H7 (cell line): ENCODE measurements around the gene PTCHD4. TPM values are rescaled to one million over a fixed set of nuclear protein-coding genes. Genes with fewer than 3 reads are reported as not detected.
"Not testable (repeated sequence)": the region's sequence is repeated elsewhere in the genome, so short reads cannot be mapped to it uniquely, and the experiment has no call there.

Experiments
- DNase-seq: peaks from one replicate; pipeline ENCODE4 v3.0.0; 2012
- H3K27me3 ChIP-seq: 2 replicates; pipeline ENCODE4 v1.6.0; 2011; ENCODE audit warnings: mild to moderate bottlenecking, low read length; ENCODE audit not compliant: control insufficient read depth, insufficient read depth
- H3K36me3 ChIP-seq: replicated peaks from 2 replicates; pipeline ENCODE4 v1.5.1; 2011; ENCODE audit warnings: low read length; ENCODE audit not compliant: control insufficient read depth, insufficient read depth
- H3K4me3 ChIP-seq: 2 replicates; pipeline ENCODE4 v1.5.1; 2011; ENCODE audit warnings: low read depth, mild to moderate bottlenecking, control low read depth, low read length, moderate library complexity; ENCODE audit not compliant: insufficient read depth
- total RNA-seq: library from RNA; depleted of rRNA; stranded (reverse); fragments of >200 nt; shearing (Covaris generic); gene quantifications from 2 replicates; pipeline ENCODE4 v1.2.3, GENCODE V29; 2014; rRNA removed

The PTCHD4 gene
- 0.11 and 0.17 TPM in 2 replicates for total RNA-seq

- DNase-seq = peak; percentile 12
- no peaks in the 10 kb centered on the region for H3K27me3 ChIP-seq
- H3K4me3 ChIP-seq = peak within 1 kb of the TSS; percentile 26; the same call in 1 of the 2 replicates
- no peaks in the 10 kb centered on the region for H3K36me3 ChIP-seq
Observed at GRCh38 chr6:48111143-48111506, at the start of gene PTCHD4. PTCHD4 (minus strand) TSS chr6:48111197; CDS start chr6:48068957, 42,240 bp downstream.

- no peak overlapping the region for H3K4me3 ChIP-seq
- no peaks in the 10 kb centered on the region for H3K27me3 ChIP-seq
- H3K36me3 ChIP-seq = no peaks in the 10 kb centered on the region
- no peak for DNase-seq
Observed at GRCh38 chr6:48151142-48151541, 40.1 kb upstream of the PTCHD4 start.

- no peaks in the 10 kb centered on the region for H3K27me3 ChIP-seq
- DNase-seq = no peak
- H3K4me3 ChIP-seq = no peak overlapping the region
- no peaks in the 10 kb centered on the region for H3K36me3 ChIP-seq
Observed at GRCh38 chr6:48150701-48151100, 39.7 kb upstream of the PTCHD4 start.

GRCh38 chr6:48147051-48147450, 36.1 kb upstream of the PTCHD4 start:
- Histone ChIP-seq H3K4me3 (no peak overlapping the region), H3K27me3 (no peaks in the 10 kb centered on the region), H3K36me3 (no peaks in the 10 kb centered on the region)
- no peak for DNase-seq

- DNase-seq = no peak
- Histone ChIP-seq H3K27me3 (no peaks in the 10 kb centered on the region), H3K36me3 (no peaks in the 10 kb centered on the region), H3K4me3 (no peak overlapping the region)
Observed at GRCh38 chr6:48144021-48144420, 33.0 kb upstream of the PTCHD4 start.

- Histone ChIP-seq H3K4me3 (no peak overlapping the region), H3K36me3 (no peaks in the 10 kb centered on the region), H3K27me3 (no peaks in the 10 kb centered on the region)
- DNase-seq = no peak
Observed at GRCh38 chr6:48141975-48142374, 31.0 kb upstream of the PTCHD4 start.

- Histone ChIP-seq H3K36me3 (no peaks in the 10 kb centered on the region), H3K4me3 (no peak overlapping the region), H3K27me3 (no peaks in the 10 kb centered on the region)
- DNase-seq = no peak
Observed at GRCh38 chr6:48139818-48140614, 29.0 kb upstream of the PTCHD4 start.

- no peak for DNase-seq
- H3K4me3 ChIP-seq = no peak overlapping the region
- no peaks in the 10 kb centered on the region for H3K27me3 ChIP-seq
- H3K36me3 ChIP-seq = no peaks in the 10 kb centered on the region
Observed at GRCh38 chr6:48136856-48137255, 25.9 kb upstream of the PTCHD4 start.

- no peak overlapping the region for H3K4me3 ChIP-seq
- DNase-seq = no peak
- no peaks in the 10 kb centered on the region for H3K27me3 ChIP-seq
- no peaks in the 10 kb centered on the region for H3K36me3 ChIP-seq
Observed at GRCh38 chr6:48135323-48136084, 24.5 kb upstream of the PTCHD4 start.

- Histone ChIP-seq H3K27me3 (no peaks in the 10 kb centered on the region), H3K36me3 (no peaks in the 10 kb centered on the region), H3K4me3 (no peak overlapping the region)
- no peak for DNase-seq
Observed at GRCh38 chr6:48134246-48134645, 23.2 kb upstream of the PTCHD4 start.

- no peak for DNase-seq
- Histone ChIP-seq H3K27me3 (no peaks in the 10 kb centered on the region), H3K4me3 (no peak overlapping the region), H3K36me3 (no peaks in the 10 kb centered on the region)
Observed at GRCh38 chr6:48123601-48124000, 12.6 kb upstream of the PTCHD4 start.

GRCh38 chr6:48121983-48122749, 11.2 kb upstream of the PTCHD4 start:
- not testable (repeated sequence) for H3K4me3 ChIP-seq, H3K36me3 ChIP-seq

GRCh38 chr6:48116699-48117645, 6.0 kb upstream of the PTCHD4 start:
- no peaks in the 10 kb centered on the region for H3K27me3 ChIP-seq
- no peaks in the 10 kb centered on the region for H3K36me3 ChIP-seq
- no peak overlapping the region for H3K4me3 ChIP-seq
- DNase-seq = no peak

More at GRCh38 chr6:48121983-48122749, 11.2 kb upstream of the PTCHD4 start:
- not testable (repeated sequence) for H3K27me3 ChIP-seq, DNase-seq

- no peak for DNase-seq
- Histone ChIP-seq H3K4me3 (no peak overlapping the region), H3K27me3 (no peaks in the 10 kb centered on the region), H3K36me3 (no peaks in the 10 kb centered on the region)
Observed at GRCh38 chr6:48113130-48113529, 2.1 kb upstream of the PTCHD4 start.
